Neural crest cell (in vitro differentiated cells): ENCODE data around the gene SEC14L3. TPM values are rescaled to one million over a fixed set of nuclear protein-coding genes. Genes with fewer than 3 reads are reported as not detected.

Experiments
- DNase-seq: peaks from one replicate; pipeline ENCODE4 v3.0.0; 2021; ENCODE audit warnings: low read depth, mixed read lengths, low spot score
- H3K27ac Mint-ChIP-seq: one replicate; pipeline ENCODE4 v1.8.0; 2021; ENCODE audit warnings: mild to moderate bottlenecking, mixed read lengths; ENCODE audit not compliant: unreplicated experiment
- H3K27me3 Mint-ChIP-seq: 2 replicates; pipeline ENCODE4 v1.8.0; 2021; ENCODE audit warnings: low read depth, mild to moderate bottlenecking, mixed read lengths
- H3K36me3 Mint-ChIP-seq: 2 replicates; pipeline ENCODE4 v1.8.0; 2021; ENCODE audit warnings: low read depth, mild to moderate bottlenecking, mixed read lengths
- H3K4me1 Mint-ChIP-seq: 2 replicates; pipeline ENCODE4 v1.8.0; 2021; ENCODE audit warnings: mixed read lengths
- H3K4me3 Mint-ChIP-seq: one replicate; pipeline ENCODE4 v1.8.0; 2021; ENCODE audit warnings: mild to moderate bottlenecking, mixed read lengths
- H3K9me3 Mint-ChIP-seq: 2 replicates; pipeline ENCODE4 v1.8.0; 2021; ENCODE audit warnings: mixed read lengths
- total RNA-seq: library from RNA; stranded (reverse); gene quantifications from 2 replicates; pipeline ENCODE4 v1.2.1, GENCODE V29; 2021
- TF ChIP-seq, protein P1 (sequence below): fragments of 200-600 bp; sonication (generic); conservative IDR thresholded peaks from 2 replicates; pipeline ENCODE4 v1.5.0; 2021; ENCODE audit warnings: antibody characterized with exemption, mild to moderate bottlenecking

The SEC14L3 gene
- total RNA-seq, 1 donor from 2014 or later = not detected

DNA sequence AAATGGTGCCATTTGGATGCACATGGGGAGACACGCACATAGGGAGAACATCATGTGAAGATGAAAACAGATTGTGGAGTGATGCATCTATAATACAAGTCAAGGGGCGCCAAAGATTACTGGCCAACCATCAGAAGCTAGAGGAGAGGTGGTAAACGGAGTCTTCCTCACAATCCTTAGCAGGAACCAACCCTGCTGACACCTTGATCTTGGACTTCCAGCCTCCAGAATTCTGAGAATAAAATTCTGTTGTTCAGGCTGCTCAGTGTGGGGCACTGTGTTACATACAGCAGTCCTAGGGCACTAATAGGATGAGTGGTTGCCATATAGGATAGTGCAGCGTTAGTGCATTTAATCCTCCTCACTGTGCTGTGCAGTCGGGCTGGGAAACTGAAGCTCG, 41.6 kb upstream of the SEC14L3 start:
- H3K27ac Mint-ChIP-seq = no peak overlapping the region
- no peaks in the 10 kb centered on the region for H3K36me3 Mint-ChIP-seq

DNA sequence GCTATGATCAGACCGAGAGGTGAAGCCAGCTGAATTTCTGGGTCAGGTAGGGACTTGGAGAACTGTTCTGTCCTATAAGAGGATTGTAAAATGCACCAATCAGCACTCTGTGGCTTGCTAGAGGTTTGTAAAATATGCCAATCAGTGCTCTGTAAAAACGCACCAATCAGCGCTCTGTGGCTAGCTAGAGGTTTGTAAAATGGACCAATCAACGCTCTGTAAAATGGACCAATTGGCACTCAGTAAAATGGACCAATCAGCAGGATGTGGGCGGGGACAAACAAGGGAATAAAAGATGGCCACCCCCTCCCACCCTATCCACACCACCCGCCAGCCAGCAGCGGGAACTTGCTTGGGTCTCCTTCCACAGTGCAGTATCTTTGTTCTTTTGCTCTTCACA, 40.1 kb upstream of the SEC14L3 start:
- Mint-ChIP-seq H3K4me3 (no peak overlapping the region), H3K27me3 (no peaks in the 10 kb centered on the region), H3K4me1 (no peaks in the 10 kb centered on the region), H3K9me3 (peaks cover 4% of the 10 kb centered on the region), H3K36me3 (no peaks in the 10 kb centered on the region), H3K27ac (no peak overlapping the region)
- TF ChIP-seq, protein P1, sequence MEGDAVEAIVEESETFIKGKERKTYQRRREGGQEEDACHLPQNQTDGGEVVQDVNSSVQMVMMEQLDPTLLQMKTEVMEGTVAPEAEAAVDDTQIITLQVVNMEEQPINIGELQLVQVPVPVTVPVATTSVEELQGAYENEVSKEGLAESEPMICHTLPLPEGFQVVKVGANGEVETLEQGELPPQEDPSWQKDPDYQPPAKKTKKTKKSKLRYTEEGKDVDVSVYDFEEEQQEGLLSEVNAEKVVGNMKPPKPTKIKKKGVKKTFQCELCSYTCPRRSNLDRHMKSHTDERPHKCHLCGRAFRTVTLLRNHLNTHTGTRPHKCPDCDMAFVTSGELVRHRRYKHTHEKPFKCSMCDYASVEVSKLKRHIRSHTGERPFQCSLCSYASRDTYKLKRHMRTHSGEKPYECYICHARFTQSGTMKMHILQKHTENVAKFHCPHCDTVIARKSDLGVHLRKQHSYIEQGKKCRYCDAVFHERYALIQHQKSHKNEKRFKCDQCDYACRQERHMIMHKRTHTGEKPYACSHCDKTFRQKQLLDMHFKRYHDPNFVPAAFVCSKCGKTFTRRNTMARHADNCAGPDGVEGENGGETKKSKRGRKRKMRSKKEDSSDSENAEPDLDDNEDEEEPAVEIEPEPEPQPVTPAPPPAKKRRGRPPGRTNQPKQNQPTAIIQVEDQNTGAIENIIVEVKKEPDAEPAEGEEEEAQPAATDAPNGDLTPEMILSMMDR = no peak
- no peak for DNase-seq

More for the DNA sequence above, 41.6 kb upstream of the SEC14L3 start:
- H3K9me3 Mint-ChIP-seq = peaks cover 4% of the 10 kb centered on the region
- TF ChIP-seq, protein P1 = no peak
- H3K4me1 Mint-ChIP-seq = no peaks in the 10 kb centered on the region
- H3K27me3 Mint-ChIP-seq = no peaks in the 10 kb centered on the region
- no peak overlapping the region for H3K4me3 Mint-ChIP-seq
- DNase-seq = no peak

DNA sequence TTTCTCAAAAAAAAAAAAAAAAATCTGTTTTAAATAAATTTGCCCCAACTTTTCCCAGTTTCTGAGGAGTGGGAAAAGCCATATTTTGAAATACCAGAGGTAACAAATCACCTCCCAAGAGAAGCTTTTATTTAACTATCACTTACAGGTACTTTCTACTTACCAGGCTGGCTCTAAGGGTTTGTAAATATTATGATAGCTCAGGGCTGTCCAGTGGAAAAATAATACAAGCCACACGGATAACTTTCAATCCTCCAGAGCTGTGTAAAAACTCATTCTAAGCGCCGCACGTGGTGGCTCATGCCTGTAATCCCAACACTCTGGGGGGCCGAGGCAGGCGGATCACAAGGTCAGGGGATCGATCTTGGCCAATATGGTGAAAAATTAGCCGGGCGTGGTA, 39.3 kb upstream of the SEC14L3 start:
- DNase-seq = no peak
- Mint-ChIP-seq H3K27me3 (no peaks in the 10 kb centered on the region), H3K27ac (no peak overlapping the region), H3K9me3 (peaks cover 4% of the 10 kb centered on the region), H3K4me1 (no peaks in the 10 kb centered on the region), H3K36me3 (no peaks in the 10 kb centered on the region), H3K4me3 (no peak overlapping the region)
- TF ChIP-seq, protein P1 = no peak

DNA sequence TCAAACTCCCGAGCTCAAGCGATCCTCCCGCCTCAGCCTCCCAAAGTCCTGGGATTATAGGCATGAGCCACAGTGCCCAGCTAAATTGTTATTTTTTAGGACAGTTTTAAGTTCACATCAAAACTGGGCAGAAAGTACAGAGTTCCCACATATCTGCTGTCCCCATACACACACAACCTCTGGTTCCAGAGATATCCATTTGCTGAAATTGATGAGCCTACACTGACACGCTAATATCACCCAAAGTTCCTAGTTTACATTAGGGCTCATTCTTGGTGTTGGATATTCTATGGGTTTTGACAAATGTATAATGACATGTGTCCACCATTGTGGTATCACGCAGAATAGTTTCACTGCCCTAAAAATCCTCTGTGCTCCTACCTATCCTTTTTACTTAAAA, 36.4 kb upstream of the SEC14L3 start:
- no peak for DNase-seq
- no peak overlapping the region for H3K27ac Mint-ChIP-seq
- H3K9me3 Mint-ChIP-seq = peaks cover 3% of the 10 kb centered on the region
- TF ChIP-seq, protein P1 = no peak
- H3K27me3 Mint-ChIP-seq = no peaks in the 10 kb centered on the region
- no peaks in the 10 kb centered on the region for H3K36me3 Mint-ChIP-seq
- no peaks in the 10 kb centered on the region for H3K4me1 Mint-ChIP-seq
- no peak overlapping the region for H3K4me3 Mint-ChIP-seq

DNA sequence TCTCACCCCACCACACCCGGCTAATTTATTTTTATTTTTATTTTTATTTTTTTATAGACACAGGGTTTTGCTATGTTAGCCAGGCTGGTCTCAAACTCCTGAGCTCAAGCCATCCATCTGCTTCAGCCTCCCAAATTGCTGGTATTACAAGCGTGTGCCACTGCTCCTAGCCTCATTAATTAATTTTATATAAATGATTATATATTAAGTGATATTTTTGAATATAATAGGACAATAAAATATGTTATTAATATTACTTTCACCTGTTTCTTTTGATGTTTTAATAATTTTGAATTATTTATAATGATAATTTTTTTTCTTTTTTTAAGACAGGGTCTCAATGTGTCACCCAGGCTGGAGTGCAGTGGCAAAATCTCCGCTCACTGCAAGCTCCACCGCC, 35.9 kb upstream of the SEC14L3 start:
- Mint-ChIP-seq H3K27me3 (no peaks in the 10 kb centered on the region), H3K27ac (no peak overlapping the region), H3K9me3 (peaks cover 2% of the 10 kb centered on the region), H3K36me3 (no peaks in the 10 kb centered on the region), H3K4me3 (no peak overlapping the region), H3K4me1 (no peaks in the 10 kb centered on the region)
- no peak for DNase-seq
- TF ChIP-seq, protein P1 = no peak

DNA sequence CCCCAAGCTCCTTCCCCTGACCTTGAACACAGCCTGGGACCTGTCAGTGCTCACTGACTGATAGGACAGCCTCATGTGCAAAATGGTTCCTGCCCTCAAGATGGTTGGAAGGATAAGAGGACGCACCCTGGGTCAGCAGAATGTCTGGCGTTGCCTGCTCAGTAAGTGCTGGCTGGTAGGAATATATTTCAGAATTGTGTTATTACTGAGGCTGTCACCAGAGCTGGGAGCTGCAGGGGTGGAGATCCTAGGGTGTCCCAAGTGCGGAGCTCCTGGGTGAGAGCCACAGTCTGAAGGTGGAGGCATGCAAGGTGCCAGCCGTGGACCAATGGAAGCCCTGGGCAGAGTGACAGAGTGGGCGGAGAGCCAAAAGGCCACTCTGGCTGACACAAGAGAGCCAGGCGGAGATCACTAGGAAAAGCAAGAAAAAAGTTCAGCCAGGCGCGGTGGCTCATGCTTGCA, 34.7 kb upstream of the SEC14L3 start:
- H3K27ac Mint-ChIP-seq = no peak overlapping the region
- no peak for DNase-seq
- no peaks in the 10 kb centered on the region for H3K27me3 Mint-ChIP-seq
- H3K4me3 Mint-ChIP-seq = no peak overlapping the region
- TF ChIP-seq, protein P1 = no peak
- no peaks in the 10 kb centered on the region for H3K36me3 Mint-ChIP-seq
- H3K4me1 Mint-ChIP-seq = no peaks in the 10 kb centered on the region
- H3K9me3 Mint-ChIP-seq = no peaks in the 10 kb centered on the region
